IPS-20b (cell line): ENCODE measurements around the gene CXCL14.

Experiments
- H3K27ac ChIP-seq: one replicate; pipeline ENCODE4 v1.5.1; 2013; ENCODE audit warnings: low read length
- H3K27me3 ChIP-seq: 2 replicates; pipeline ENCODE4 v1.6.1; 2013; ENCODE audit warnings: mild to moderate bottlenecking, low read length, inconsistent platforms; ENCODE audit not compliant: insufficient read depth
- H3K36me3 ChIP-seq: 2 replicates; pipeline ENCODE4 v1.6.1; 2013; ENCODE audit warnings: low read depth, mild to moderate bottlenecking, inconsistent platforms, low read length, moderate library complexity; ENCODE audit not compliant: insufficient read depth
- H3K4me1 ChIP-seq: 2 replicates; pipeline ENCODE4 v1.6.1; 2013; ENCODE audit warnings: mild to moderate bottlenecking, control low read depth, inconsistent platforms, low read length, moderate library complexity; ENCODE audit not compliant: insufficient read depth
- H3K4me3 ChIP-seq: 2 replicates; pipeline ENCODE4 v1.5.1; 2013; ENCODE audit warnings: mild to moderate bottlenecking, low read length, inconsistent platforms
- H3K9ac ChIP-seq: 2 replicates; pipeline ENCODE4 v1.6.1; 2013; ENCODE audit warnings: low read depth, mild to moderate bottlenecking, inconsistent platforms, low read length, moderate library complexity
- H3K9me3 ChIP-seq: 2 replicates; pipeline ENCODE4 v1.6.1; 2013; ENCODE audit warnings: mild to moderate bottlenecking, low read depth, low read length, inconsistent platforms; ENCODE audit not compliant: insufficient read depth

Gene CXCL14, protein sequence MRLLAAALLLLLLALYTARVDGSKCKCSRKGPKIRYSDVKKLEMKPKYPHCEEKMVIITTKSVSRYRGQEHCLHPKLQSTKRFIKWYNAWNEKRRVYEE

DNA sequence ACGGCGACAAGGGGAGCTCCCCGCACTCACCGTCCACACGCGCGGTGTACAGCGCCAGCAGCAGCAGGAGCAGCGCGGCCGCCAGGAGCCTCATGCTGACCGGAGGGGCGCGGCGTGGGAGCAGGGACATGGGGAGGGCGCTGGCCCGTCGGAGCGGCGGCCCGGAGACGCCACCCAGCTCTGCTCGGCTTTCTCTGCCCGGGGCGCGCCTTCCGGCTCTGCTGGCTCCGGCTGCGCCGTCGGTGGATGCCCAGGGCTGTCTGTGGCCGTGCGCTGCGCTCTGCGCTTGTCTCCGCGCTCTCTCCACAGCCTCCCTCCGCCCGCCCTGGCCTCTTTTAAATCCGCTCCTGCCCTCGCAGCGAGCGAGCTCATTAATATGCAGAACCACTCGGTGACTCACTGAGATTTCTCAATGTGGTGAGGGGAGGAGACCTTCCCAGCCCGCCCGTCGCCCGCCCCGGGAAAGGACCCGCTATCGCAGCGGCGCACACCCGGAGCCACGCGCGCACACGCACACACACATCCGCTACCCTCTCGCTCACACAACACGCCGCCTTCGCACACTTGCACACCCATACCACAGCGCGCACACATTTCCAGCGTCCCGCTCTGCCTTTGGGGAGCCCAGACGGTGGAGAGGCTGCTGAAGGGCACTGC, at the start of gene CXCL14:
CXCL14 (minus strand) TSS at position 307 of the 657 bp plus-strand sequence; CDS start at position 94, 213 bp downstream.
- H3K27ac ChIP-seq, result no peak within 1 kb of the TSS
- 0 out of 2 replicates have a peak within 1 kb of the TSS, but pooled peaks have one; percentile 17 for H3K9ac ChIP-seq
- H3K4me3 ChIP-seq, result peak within 1 kb of the TSS; percentile 71
- peaks cover 88% of the 10 kb centered on the region for H3K27me3 ChIP-seq
- H3K4me1 ChIP-seq, result peaks cover 14% of the 10 kb centered on the region
- H3K9me3 ChIP-seq, result no peaks in the 10 kb centered on the region
- no peaks in the 10 kb centered on the region for H3K36me3 ChIP-seq

- H3K4me3 ChIP-seq, result no peak overlapping the region
- H3K27me3 ChIP-seq, result no peaks in the 10 kb centered on the region
- H3K9me3 ChIP-seq, result no peaks in the 10 kb centered on the region
- H3K36me3 ChIP-seq, result no peaks in the 10 kb centered on the region
- no peak overlapping the region for H3K9ac ChIP-seq
- no peak overlapping the region for H3K27ac ChIP-seq
- H3K4me1 ChIP-seq, result no peaks in the 10 kb centered on the region
These were observed 47.8 kb upstream of the CXCL14 start for GRCh38 chr5:135626636-135627035.

GRCh38 chr5:135625961-135626360, 47.2 kb upstream of the CXCL14 start:
- Histone ChIP-seq H3K4me3 (no peak overlapping the region), H3K9ac (no peak overlapping the region), H3K36me3 (no peaks in the 10 kb centered on the region), H3K27ac (no peak overlapping the region), H3K4me1 (no peaks in the 10 kb centered on the region), H3K27me3 (no peaks in the 10 kb centered on the region), H3K9me3 (no peaks in the 10 kb centered on the region)

DNA sequence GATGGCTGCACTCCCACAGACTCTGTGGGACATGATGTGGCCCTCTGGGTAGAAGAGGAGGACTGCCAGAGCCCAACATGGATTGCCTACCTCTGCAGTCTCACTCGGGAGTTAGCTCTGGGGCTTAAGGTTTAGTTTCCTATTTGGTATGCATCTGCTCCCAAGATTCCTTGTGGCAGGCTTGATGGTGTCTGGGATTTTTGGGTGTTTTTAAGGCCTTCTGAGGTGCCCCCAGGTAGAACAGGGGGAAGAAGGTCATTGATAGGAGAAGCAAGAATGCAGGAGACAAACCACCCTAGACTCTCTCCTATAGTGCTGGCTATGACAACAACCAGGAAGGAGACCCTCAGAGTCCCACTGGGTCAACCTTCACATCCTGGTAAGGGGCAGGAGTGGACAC, 46.7 kb upstream of the CXCL14 start:
- Histone ChIP-seq H3K27me3 (no peaks in the 10 kb centered on the region), H3K27ac (no peak overlapping the region), H3K36me3 (no peaks in the 10 kb centered on the region), H3K9me3 (no peaks in the 10 kb centered on the region), H3K4me1 (no peaks in the 10 kb centered on the region), H3K9ac (no peak overlapping the region), H3K4me3 (no peak overlapping the region)

- Histone ChIP-seq H3K4me3 (no peak overlapping the region), H3K27ac (no peak overlapping the region), H3K36me3 (no peaks in the 10 kb centered on the region), H3K27me3 (no peaks in the 10 kb centered on the region), H3K9ac (no peak overlapping the region), H3K4me1 (no peaks in the 10 kb centered on the region), H3K9me3 (no peaks in the 10 kb centered on the region)
These were observed 46.3 kb upstream of the CXCL14 start for GRCh38 chr5:135625061-135625460.

GRCh38 chr5:135623186-135623715, 44.5 kb upstream of the CXCL14 start:
- Histone ChIP-seq H3K27ac (no peak overlapping the region), H3K4me3 (no peak overlapping the region), H3K9ac (no peak overlapping the region), H3K4me1 (no peaks in the 10 kb centered on the region), H3K9me3 (peaks cover 3% of the 10 kb centered on the region; the same call in 1 of the 2 replicates), H3K27me3 (no peaks in the 10 kb centered on the region), H3K36me3 (no peaks in the 10 kb centered on the region)

GRCh38 chr5:135615581-135616260, 36.9 kb upstream of the CXCL14 start:
- Histone ChIP-seq H3K4me3 (peak overlapping the region; percentile 21; the same call in 1 of the 2 replicates), H3K4me1 (peaks cover 7% of the 10 kb centered on the region; the same call in 1 of the 2 replicates), H3K27me3 (no peaks in the 10 kb centered on the region), H3K36me3 (no peaks in the 10 kb centered on the region), H3K9ac (no peak overlapping the region), H3K27ac (no peak overlapping the region), H3K9me3 (peaks cover 17% of the 10 kb centered on the region)

GRCh38 chr5:135615171-135615570, 36.4 kb upstream of the CXCL14 start:
- Histone ChIP-seq H3K27ac (no peak overlapping the region), H3K36me3 (no peaks in the 10 kb centered on the region), H3K4me1 (peaks cover 7% of the 10 kb centered on the region; the same call in 1 of the 2 replicates), H3K4me3 (peak overlapping the region; percentile 21; the same call in 1 of the 2 replicates), H3K27me3 (no peaks in the 10 kb centered on the region), H3K9me3 (peaks cover 17% of the 10 kb centered on the region), H3K9ac (no peak overlapping the region)

DNA sequence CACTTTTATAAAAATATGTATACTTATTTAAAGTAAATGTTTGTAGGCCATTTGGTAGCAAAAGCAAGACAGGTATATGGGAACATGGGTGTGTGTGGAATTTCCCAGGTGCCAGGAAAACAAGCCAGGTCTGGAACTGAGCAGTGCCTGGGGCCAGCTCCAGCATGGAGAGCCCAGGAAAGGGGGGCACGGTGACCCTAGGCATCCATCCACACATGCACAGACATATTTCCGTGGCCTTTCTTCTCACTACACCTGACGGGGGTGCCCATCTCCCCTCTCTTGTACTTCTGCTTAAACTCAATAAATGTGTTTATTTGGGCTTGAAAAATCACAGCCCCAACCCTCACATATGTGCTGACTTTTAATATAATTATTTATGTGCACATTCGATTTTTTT, 31.2 kb upstream of the CXCL14 start:
- Histone ChIP-seq H3K4me1 (peaks cover 4% of the 10 kb centered on the region; the same call in 1 of the 2 replicates), H3K27ac (no peak overlapping the region), H3K27me3 (no peaks in the 10 kb centered on the region; the same call in 1 of the 2 replicates), H3K4me3 (no peak overlapping the region), H3K9me3 (no peaks in the 10 kb centered on the region; the same call in 1 of the 2 replicates), H3K9ac (no peak overlapping the region), H3K36me3 (no peaks in the 10 kb centered on the region)

DNA sequence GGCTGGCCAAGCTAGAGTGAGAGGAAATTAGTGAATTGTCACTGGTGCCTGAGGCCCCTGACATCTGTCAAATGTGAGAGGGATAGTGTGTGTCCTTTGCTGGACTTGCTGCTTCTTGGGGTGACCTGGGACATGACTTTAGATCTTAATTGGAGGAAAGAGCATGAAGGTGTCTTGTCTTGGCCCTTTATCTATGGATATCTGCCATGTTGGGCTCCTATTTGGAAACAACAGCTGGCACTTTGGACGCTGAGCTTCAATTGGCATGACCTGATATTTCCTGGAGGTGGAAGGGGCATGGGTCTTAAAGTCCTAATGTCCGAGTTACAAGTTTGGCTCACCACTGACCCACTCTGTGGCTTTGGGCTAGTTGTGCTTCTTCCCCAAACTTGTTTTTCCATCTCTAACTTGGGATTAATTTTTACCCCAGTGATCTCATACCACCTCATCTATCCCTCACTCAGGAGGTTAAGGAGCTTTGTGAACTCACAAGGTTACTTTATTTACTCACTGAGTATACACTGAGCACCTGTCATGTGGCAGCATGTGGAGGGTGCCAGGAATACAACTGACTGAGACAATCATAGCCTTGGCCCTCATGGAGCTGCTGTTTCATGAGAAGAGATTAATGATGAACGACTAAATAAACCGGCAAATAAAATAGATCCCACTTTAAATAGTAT, 30.1 kb upstream of the CXCL14 start:
- H3K9ac ChIP-seq, result no peak overlapping the region

GRCh38 chr5:135608361-135608760, 29.6 kb upstream of the CXCL14 start:
- Histone ChIP-seq H3K36me3 (no peaks in the 10 kb centered on the region), H3K27me3 (no peaks in the 10 kb centered on the region; the same call in 1 of the 2 replicates)

More for the DNA sequence above, 30.1 kb upstream of the CXCL14 start:
- H3K27ac ChIP-seq, result no peak overlapping the region
- no peaks in the 10 kb centered on the region for H3K4me1 ChIP-seq
- no peaks in the 10 kb centered on the region for H3K9me3 ChIP-seq
- no peak overlapping the region for H3K4me3 ChIP-seq
- no peaks in the 10 kb centered on the region for H3K36me3 ChIP-seq
- H3K27me3 ChIP-seq, result no peaks in the 10 kb centered on the region; the same call in 1 of the 2 replicates

More at GRCh38 chr5:135608361-135608760, 29.6 kb upstream of the CXCL14 start:
- Histone ChIP-seq H3K27ac (no peak overlapping the region), H3K4me3 (no peak overlapping the region), H3K9me3 (no peaks in the 10 kb centered on the region), H3K9ac (no peak overlapping the region), H3K4me1 (no peaks in the 10 kb centered on the region)
